Right hindlimb (tissue), 1 donor: ENCODE data around the gene RIMS3.

Source experiments
- DNase-seq: peaks from one replicate; pipeline ENCODE4 v3.0.0-alpha.2; 2018

The RIMS3 gene

GRCh38 chr1:40691538-40692428 lies 26.3 kb upstream of the RIMS3 start, which contains the start of gene NFYC:
NFYC (plus strand) TSS chr1:40691704; CDS start chr1:40738844, 47,140 bp downstream.
- peak; percentile 97 for DNase-seq

DNA sequence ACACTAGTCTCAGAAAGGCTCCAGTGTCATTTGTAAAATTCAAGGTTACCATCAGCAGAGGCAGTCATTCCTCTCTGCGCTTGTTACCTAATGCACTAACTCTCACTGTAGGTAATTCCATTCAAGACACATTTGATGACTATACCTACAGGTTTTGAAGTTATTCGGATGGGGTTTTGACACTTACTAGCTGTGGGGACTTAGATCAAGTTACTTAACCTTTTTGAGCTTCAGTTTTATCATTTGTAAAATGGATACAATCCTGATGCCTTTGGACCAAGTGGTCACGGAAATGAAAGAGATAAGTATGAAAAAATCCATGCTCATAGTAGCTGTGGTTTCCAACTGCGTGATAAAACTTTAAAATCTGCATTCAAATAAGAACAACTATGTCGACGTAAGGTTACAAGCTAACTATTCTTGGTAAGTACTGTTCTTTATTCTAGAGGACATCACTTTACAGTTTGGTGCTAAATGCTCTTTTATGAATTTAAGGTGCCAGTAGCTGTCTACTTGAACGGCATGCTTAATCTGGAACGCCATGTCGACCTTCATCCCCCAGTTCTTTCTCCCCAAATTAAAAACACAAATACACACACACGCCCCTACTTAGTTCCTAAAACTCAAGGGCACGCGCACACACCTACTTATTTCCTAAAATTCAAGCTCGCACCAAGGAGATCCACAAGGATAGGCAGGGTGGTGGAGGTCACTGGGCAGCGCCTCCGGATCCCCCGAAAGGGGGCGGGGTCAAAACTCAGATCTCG lies 25.5 kb upstream of the RIMS3 start:
- DNase-seq = no peak

DNA sequence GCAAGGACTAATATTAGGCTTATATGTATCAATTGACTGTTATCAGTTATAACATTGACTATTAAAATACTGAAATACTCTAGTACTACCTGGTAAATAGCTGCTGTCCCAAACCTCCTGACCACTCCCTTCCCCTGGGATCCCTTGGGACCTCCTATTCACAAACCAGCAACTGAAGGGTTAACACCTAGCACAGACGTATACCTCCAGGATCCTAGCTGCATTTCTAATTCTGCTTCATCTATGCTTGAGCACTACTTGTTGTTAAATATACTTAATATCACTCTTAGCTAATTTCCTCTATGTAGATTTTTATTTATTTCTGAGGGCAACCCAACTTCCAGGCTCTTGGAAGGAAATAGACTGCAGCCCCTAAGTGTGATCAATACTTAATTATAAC lies 24.3 kb upstream of the RIMS3 start:
- no peak for DNase-seq

DNA sequence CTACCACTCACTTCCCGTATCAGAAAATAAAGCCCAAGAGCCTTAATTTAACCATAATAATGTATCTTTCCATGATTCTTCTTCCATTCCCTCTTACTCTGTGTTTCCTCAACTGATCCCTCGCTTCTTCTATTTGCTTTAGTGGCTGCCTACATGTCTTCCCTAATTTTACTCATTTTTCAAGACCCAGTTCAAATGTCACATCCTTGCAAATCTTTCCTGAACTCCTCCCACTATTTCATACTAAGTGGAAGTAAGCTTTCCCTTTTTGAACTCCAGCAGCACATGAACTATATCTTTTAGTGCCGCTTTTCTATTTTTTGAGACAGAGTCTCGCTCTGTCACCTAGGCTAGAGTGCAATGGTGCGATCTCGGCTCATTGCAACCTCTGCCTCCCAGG lies 22.2 kb upstream of the RIMS3 start:
- DNase-seq = no peak

DNA sequence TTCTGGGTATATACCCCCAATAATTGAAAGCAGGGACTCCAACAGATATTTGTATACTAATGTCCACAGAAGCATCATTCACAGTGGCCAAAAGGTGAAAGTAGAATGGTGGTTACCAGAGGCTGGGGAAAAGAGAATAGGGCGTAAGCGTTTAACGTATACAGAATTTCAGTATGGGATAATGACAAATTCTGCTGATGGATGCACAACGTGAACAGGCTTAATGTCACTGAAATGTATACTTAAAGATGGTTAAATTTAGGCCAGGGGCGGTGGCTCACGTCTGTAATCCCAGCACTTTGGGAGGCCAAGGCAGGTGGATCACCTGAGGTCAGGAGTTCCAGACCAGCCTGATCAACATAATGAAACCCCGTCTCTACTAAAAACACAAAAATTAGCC lies 21.6 kb upstream of the RIMS3 start:
- DNase-seq = no peak

- no peak for DNase-seq
Observed at GRCh38 chr1:40684669-40685068, 19.2 kb upstream of the RIMS3 start.

- no peak for DNase-seq
Observed at GRCh38 chr1:40679165-40679953, 13.9 kb upstream of the RIMS3 start.

- DNase-seq = no peak
Observed at GRCh38 chr1:40676501-40676900, 11.0 kb upstream of the RIMS3 start.

GRCh38 chr1:40673452-40673851 lies 8.0 kb upstream of the RIMS3 start:
- no peak for DNase-seq

- peak; percentile 72 for DNase-seq
Observed at GRCh38 chr1:40668769-40669525, 3.5 kb upstream of the RIMS3 start.

- no peak for DNase-seq
Observed at GRCh38 chr1:40664791-40665190, 691 bp downstream of the RIMS3 start.

GRCh38 chr1:40664167-40664537 lies 1.3 kb downstream of the RIMS3 start:
- DNase-seq = no peak

GRCh38 chr1:40663324-40664166 lies 1.9 kb downstream of the RIMS3 start:
- no peak for DNase-seq

DNA sequence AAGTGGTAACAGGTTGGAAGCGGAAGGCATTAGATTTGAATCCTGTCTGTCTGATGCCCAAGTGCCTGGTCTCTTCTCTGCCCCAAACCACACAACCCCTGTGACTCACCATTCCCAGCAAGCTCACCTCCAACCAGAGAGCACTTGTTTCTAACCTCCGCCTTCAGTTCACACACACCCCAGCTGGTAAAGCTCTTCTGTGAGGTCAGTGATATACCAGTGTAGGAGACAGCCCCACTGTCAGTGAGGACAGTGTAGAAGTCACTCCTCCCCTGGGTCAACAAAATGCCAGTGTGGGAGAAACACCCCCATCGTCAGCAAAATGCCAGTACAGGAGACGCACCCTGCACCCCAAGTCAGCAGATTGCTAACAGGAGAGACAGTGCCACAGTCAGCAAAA lies 2.6 kb downstream of the RIMS3 start:
- no peak for DNase-seq

DNA sequence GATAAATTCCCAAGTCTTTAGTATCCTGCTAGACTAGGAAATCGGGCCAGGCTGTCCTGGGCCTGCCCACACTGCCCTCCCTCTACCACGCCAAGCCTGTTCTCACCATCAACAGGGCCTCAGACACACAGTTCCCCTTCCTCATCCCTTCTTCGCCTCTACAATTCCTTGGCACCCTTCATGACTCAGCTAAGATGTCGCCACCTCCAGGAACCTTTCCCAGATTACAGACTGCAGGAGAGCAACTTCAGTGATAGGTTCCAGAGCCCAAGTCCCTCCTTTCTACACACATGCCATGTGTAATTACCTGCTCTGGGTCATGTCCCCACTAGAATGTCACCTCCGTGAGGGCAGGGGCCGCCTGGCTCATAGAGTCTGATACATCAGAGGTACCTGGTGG lies 3.3 kb downstream of the RIMS3 start:
- no peak for DNase-seq

- no peak for DNase-seq
Observed at GRCh38 chr1:40661678-40662077, 3.8 kb downstream of the RIMS3 start.

GRCh38 chr1:40659649-40659947 lies 5.9 kb downstream of the RIMS3 start:
- no peak for DNase-seq

- no peak for DNase-seq
Observed at GRCh38 chr1:40658751-40659648, 6.5 kb downstream of the RIMS3 start.

DNA sequence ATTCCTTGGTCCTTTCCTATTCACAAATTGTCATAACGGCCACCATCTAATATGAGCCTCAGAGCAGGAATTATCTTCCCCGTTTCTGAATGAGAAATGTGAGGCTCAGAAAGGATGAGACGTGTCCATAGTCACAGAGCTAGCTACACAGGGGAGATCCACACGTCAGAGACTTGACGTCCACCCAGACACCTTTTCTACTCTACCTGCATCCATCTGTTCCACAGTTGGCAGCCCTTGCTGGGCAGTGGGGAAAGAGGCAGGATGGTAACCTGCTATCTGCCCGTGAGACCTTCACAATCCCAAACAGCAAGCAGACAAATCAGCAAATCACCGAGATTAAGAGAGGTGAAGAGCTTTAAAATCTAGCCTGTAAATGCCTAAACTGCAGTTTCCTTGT lies 8.4 kb downstream of the RIMS3 start:
- DNase-seq = no peak

GRCh38 chr1:40653851-40654537 lies 11.5 kb downstream of the RIMS3 start:
- no peak for DNase-seq
